Activated CD4-positive, alpha-beta T cell treated with anti-CD3 and anti-CD28 coated beads, Interleukin-2, amount 50 U/mL, for 16 hours (primary cell): ENCODE data around the gene NUDT14.

Source experiments
- DNase-seq: peaks from one replicate; pipeline ENCODE4 v3.0.0-alpha.2; 2020

Gene NUDT14

DNA sequence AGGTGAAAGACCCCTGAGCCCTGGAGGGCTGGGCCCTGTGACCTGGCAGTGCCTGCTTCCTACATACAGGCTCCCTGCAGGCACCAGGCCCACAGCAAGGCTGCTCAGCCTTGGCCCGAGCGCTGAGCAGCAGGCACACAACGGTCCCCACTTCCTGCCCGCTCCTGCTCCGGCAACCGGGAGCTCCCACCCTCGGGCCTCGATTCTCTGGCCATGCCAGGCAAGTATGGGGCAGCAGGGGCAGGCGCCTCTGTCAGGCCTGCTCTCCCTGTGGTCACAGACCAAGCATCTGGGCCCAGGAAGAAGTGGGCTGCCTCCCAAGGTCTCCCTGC, 30.6 kb upstream of the NUDT14 start:
- DNase-seq: no peak

DNA sequence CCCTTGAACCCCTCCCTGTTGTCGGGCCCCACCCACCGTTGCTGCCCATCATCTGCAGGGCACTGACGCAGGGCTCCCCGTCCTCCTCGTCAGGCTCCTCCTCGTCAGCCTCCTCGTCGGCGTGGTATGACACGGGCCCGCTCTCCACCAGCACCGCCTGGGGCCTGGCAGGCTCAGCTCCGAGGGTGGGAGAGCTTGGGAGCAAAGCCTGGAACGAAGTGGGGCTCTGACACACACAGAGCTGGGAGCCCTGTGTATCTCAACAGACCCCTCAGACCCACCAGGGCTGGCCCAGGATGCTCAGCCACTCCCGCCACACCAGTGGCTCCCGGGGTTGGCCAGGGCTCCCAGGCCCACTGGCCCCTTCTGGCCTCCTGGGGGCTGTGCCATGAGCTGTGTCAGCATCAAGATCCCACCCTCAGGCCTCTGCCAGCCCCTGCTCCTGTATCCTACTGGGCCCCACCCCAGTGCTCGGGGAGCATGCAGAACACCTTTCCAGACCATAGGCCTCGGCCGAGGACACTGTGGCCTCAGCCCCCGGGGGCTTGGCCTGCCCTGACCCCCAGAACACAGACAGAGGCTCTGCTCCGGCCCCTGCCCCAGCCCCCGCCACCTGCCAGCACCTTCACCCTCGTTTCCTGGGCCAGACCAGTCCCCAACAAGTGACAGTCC, 30.1 kb upstream of the NUDT14 start:
- no peak for DNase-seq

DNA sequence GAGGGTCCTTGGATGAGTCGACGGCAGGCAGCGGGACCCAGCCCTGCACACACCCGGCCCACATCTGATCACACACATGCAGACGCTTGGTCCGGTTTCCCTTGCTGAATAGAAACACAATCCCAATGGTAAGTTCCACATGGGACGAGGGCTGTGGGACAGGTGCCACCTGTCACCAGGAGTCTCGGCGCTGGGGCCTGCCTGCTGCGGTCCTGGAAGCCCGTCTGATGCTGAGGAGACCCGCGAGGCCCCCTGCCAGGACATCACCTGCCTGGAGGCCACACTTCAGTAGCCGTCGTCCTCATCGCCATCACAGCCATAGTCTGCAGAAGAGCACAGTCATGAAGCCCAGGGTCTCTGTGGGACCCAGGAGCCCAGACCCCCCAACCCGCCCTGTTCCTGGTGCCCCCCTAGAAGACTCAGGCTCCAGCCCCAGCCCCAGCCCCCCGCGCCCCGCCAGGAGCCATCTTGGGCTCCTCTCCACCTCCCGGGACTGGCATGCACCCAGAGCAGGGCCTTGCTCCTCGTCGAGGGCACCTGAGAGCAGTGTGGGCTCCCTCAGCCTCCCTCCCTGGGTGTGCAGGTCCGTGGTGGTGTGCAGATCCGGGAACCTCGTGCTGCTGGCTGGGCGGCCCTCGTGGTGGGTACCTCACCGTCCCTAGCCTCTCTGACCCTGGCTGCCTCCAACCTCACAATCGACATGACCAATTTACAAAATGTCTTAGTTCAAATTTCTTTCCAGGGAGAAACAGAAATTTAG, 29.3 kb upstream of the NUDT14 start:
- no peak for DNase-seq

DNA sequence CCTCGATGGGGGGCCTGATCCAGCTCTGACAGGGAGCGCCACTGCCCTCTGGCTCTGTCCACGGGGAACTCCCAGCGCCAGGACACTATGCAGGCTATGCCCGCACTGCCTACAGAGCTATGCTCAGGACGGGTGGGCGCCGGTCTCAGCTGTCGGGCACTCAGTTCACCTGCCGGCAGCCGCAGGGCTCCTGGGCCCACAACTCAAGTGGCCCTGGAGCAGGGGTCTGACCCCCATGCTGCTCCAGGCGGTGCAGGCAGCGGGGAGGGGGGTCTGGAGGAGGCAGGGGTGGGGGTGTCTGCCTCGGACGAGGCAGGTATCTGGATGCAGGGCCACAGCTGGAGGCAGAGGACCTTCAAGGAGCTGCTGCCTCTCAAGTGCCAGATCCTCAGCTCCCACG, 28.5 kb upstream of the NUDT14 start:
- DNase-seq: no peak

DNA sequence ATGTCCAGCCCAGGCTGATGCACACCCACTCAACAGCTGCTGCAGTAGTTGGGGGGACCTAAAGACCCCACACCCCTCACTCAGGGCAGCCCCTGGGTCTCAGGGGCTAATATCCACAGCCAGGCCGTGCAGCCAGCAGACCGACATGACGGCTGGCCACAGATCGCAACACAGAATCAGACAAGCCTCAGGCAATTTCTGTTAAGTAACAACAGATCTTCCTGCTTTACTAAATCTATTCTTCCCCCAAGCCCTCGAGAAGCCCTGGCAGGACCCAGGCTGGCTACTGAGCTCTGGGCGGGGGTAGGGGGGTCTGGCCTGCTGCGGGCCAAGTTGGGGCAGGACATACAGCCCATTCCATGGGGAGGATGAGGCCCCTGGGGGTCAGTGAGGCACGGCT, 28.0 kb upstream of the NUDT14 start:
- no peak for DNase-seq

DNA sequence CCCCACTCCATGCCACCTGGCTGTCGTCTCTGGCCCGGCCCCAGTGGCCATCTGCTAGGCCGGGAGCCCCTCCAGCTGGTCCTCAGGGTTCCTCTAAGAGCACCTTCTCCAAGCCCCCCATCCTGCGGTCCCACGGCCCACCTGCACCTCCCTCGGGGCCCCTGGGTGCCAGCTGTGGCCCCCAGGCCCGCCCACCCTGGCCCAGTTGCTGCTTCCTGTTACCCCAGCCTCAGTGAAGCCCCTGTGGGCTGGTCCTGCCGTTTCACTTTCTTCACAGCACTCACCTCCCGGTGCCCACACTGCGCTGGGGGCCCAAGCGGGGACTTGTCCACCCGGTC, 27.6 kb upstream of the NUDT14 start:
- DNase-seq: no peak

DNA sequence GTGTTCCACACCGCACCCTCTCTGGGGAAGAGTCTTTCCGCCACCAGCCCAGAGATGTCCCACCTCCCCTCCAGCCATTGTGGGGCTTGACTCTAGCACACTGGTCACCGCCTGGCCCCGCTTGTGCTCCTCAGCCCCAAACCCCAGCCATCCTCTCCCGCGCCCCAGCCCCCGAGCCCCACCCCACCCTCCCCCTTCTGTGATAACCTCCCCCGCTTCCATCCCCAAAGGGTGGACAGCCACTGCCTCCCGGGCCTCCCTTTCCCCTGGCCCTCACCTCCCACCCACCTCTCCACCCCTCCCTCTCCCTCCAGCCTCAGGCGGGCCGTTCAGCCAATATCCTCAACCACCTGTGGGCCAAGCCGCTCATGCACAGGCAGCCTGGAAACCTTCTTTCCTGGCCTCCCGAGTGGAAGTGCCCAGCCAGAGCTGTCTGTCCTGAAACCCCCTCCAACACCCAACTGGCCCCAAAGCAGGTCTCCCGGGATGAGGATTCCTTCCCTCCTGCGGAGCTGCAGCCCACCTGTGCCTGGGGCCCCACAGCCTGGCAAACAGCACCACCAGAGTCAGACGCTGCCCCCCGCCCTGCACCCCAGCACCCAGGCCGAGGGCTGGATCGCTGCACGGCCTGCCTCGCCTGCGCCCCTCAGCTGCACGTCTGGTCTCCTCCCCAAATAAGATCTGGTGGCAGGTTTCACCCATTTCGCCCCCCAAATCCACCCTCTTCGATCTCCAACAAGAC, 27.1 kb upstream of the NUDT14 start:
- no peak for DNase-seq

DNA sequence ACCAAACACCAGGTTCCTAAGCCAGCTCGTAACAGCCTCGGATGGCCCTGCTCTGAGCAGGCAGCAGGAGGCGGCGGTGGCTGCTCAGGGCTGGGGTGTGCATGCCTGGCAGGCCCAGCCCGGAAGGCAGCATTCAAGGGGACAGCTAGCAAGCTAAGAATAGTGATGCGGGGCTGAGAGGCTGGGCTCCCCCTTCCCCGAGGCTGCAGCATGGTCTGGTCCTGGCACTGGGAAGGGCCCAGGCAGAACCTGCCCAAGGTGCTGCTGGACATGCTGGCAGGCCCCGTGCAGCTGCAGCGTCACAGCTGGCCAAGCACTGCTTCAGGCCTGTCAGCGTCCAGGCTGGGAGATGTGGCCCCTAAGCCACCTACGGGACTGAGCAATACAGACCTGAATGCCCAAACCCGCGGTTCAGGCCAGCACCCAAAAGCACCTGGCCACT, 26.4 kb upstream of the NUDT14 start:
- no peak for DNase-seq

DNA sequence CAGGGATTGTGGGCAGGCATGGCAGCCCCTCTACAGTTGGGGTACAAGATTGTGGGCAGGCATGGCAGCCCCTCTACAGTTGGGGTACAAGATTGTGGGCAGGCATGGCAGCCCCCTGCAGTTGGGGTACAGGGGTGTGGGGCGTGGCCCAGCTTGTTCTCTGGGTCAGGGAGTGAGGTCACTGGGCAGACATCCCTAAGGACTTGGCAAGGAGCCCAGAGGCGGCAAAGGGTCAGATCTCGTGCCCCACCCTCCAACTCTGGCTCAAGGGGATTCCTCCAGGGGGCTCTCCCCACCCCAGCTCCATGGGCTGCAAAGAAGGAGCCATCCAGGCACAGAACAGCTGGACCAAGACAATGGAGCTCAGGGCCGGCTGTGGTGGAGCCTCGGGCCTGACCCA, 25.8 kb upstream of the NUDT14 start:
- DNase-seq: no peak

DNA sequence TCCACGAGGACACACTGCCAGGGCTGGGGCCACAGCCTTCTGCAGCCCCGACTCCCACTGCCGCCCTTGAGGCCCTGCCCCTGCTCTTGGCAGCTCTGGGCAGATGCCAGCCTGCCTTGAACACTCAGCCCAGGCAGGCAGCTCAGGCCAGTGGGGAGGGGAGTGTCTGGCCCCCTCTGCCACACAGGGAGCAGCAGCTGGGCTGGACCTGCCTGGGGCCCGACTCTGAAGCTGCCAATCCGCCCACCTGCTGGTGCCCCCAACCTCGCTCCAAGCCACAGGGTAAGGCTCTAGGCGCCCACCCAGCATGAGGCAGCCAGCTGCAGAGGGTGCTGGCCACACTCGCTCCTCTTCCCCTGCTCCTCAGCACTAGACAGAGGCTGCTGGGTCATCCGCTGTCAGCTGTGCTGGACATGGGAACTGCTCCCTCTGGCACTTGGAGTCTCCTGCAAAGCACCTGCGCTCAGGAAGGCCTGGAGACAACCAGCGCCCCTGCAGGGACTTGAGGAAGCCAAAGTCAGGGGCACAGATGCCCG, 24.6 kb upstream of the NUDT14 start:
- DNase-seq: no peak

DNA sequence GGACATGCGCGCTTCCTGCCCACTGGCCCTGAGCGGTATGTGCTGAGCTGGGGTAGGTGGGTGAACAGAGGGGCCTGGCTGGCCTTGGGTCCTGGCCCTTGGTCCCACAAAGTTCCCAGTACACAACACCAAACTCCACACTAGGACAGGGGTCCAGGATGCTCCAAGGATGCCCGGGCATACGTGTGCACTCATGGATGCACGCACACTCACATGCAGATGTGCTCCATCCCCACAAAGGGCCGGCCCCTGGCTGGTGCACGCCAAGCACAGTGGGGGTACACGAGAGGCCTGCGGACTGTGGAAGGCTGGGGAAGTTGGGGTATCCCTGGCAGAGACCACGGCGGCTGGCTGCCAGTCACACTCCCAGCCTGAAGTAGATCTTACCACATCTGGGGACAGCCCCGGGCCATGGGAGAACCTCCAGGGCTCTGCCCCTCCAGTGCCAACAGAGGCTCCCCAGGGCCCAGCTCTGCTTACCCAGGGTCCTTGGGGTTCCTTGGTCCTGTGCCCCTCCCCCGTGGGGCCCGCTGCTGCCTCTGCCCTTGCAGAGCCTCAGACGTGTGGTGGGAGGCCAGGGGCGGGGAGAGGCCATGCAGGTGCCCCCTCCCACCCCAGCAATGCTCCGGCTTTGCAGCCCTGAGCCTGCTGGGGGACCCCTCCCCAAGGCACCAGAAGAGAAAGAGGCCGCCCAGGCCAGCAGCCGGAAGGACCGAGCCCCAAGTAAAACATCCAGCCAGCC, 24.0 kb upstream of the NUDT14 start:
- DNase-seq: no peak

DNA sequence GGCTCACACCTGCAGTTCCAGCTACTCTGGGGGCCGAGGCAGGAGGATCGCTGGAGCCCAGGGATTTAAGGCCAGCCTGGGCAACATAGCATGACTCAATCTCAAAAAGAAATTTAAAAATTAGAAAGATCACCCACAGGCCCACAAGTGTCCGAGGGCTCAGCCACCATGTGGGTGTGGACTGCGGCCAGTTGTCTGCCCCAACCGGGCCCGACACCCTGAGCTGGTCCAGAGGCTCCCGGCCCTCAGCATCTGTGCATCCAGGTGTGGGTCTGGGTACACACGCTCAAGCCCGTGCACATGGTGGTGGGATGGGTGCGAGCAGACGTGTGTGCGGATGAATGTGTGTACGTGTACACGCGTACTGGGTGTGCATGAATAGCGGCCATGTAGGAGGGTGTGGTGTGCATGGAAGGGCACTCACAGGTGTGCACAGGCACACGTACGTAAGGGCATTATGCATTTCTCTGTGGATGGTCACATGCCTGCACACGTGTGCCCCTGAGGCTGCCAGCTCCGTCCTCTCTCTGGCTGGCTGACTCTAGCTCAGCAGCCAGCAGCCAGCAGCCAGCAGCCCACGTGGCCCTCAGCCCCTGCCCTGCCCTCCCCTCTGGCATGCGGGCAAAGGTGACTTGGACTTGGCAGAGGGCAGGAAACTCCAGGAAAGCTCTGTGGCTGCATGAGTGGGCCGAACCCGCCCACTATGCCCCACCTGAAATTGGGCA, 23.3 kb upstream of the NUDT14 start:
- DNase-seq: no peak

DNA sequence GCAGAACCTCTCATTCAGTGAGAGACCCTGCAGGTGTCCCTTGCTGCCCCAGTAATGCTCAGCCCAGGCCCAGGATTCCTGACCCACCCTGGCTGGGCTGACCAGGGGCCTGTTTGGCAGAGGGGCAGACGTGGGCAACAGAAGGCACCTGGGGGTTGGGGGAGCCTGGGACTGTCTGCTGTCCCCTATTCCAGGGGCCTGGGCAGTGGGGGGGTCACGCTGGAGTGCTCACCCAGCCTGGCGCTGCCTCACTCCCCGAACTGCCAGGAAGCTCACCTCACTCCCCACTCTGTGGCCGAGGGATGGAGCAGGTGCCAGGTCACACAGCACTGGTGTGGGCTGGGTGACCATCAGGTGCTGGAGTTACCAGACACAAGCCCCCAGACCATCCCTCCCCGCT, 22.6 kb upstream of the NUDT14 start:
- no peak for DNase-seq

DNA sequence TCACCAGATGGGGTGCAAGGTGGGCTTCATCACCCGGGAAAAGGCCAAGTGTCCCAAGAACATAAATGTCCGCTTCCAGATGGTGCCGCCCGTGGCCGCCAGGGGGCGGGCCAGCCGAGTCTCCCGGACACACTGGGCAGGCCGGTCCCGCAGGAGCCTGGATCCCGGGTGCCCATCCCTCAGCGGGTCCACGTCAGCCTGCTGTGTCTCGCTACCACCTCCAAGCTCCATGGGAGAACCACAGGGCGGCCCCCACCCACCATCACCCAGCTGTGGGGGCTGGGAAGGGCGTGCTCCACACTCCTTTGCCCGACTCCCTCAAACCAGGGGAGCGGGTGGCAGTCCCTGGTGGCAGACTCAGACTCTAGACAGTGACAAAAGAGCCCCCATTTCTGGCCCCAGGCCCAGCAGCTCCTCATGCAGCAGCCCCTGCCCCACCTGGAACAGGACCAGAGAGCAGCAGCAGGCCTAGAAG, 22.0 kb upstream of the NUDT14 start:
- DNase-seq: peak; percentile 60

DNA sequence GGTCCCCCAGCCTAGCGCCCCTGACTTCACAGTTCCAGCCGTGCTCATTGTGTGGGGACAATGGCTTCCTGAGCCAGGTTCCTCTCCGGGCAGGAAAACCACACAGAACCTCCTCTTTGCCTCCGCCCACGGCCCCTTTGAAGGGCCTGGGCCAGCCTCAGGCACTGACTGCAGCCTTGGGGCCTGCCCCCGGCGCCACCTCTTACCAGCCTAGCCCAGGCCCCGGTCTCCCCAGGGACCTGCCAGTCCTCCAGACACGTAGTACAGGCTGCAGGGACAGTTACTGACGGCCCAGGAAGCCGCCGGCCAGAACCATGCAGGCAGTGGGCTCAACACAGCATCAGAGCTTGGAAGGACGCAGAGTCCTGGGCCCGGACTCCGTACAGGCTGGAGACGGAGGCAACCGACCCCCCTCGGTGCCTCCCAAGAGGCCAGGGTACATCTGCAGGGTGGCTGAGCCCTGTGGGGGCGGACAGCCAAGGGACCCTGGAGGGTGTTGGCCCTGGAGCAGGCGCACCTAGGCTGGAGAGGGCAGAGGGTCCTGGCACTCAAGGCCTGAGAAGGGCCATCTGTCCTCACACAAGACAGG, 20.9 kb upstream of the NUDT14 start:
- peak; percentile 44 for DNase-seq

DNA sequence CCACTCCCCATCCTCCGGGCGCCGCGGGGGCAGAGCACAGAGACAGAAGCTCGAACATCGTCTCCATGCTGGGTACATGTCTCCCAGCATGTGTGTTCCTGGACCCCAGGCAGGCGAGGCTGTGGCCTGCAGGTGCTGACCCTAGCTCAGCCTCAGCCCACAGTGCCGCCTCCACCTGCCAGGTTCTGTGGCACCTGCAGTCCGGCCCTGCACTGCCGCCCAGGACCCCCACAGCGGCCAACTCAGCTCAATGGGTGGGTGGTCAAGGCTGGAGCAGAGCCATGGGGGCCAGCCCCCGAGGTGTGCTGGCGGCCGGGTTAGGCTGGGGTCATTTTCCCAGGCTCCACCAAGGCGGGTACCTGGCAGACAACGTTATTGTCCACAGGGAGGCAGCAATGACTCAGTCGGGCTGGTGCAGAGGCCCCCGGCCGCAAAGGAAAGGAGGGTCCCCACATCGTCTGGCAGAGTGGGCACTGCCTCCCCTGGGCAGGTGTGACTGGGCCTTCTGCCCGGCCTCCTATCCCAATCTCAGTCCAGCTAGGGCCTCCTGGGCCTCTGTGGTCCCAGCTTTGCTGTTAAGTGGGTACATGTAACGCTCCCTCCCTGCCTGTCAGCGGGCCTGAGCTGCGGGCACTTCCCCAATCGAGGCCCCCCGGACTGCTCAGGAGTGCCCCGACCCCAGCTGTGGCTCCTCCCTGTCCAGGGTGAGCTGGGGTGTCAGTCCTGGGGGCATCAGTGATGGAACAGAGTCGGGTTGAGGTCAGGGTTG, 20.2 kb upstream of the NUDT14 start:
- DNase-seq: no peak

DNA sequence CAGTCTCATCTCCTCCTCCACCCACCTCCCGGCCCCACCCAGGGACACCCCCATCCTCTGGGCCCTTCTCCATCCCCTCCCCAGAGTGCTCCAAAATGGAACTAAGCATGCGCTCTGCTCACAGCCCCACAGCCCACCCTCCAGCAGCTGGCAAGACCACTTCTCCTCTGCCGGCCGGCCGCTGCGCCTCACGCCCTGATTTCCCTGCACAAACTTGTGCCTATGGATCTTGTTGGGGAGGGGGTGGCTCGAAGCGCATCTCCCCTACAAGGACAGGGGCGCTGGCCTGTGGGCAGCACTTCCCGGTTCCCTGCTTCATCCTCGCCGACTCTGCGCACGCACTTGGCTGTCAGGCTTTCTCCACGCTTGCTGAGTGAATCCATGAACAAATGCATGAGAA, 19.5 kb upstream of the NUDT14 start:
- no peak for DNase-seq

DNA sequence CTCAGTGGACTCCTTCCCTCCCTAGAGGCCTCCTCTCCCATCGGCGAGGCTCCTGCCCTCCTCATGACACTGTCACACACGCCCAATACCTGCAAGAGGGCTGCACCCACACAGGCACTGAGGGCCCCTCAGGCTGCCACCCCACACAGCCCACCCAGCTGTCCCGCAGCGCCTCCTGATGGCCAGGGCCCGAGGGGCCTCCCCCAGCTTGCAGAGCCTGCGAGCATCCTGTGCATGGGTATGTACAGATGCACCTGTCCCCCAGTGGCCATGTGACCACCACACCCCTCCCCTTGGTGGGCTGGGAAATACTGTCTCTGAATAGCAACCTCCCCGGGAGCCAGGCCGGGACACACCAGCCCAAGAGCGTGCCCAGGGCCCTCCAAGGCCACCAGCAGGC, 19.0 kb upstream of the NUDT14 start:
- no peak for DNase-seq

DNA sequence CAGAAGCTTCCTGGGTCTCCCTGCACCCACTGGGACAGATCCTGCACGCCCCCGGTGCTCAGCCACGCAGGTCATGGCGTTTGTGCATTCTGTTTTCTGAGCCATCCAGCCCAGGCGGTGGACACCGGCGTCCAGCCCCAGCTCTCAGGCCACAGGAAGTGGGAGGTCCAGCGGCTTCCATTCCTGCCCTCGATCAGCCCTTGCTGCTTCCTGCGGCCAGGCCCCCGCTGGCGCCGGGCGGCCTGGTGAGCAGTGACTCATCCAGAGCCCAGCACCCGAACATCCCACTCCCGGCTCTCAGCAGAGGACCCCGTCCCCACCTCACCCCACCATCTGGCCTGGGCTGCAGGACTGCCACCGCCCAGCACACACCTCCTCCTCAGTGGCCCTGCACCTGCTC, 18.0 kb upstream of the NUDT14 start:
- no peak for DNase-seq

DNA sequence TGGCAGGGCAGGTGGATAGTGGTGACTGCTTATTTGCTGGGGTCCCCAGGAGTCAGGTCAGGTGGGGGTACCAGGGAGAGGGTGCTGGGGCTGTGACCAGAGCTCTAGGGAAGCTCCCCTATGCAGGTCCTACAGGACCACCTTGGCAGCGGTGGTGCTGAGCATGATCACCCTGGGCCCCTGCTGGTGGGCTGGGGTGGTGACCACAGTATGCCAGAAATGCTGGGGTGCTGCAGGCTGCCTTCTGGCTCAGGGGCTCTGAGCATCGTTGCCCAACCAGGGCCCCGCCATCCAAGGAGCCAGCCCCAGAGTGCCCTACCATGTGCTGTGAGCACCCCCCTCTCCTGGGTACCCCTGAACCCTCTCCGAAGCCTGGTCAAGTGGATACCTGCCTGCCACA, 17.5 kb upstream of the NUDT14 start:
- DNase-seq: no peak

DNA sequence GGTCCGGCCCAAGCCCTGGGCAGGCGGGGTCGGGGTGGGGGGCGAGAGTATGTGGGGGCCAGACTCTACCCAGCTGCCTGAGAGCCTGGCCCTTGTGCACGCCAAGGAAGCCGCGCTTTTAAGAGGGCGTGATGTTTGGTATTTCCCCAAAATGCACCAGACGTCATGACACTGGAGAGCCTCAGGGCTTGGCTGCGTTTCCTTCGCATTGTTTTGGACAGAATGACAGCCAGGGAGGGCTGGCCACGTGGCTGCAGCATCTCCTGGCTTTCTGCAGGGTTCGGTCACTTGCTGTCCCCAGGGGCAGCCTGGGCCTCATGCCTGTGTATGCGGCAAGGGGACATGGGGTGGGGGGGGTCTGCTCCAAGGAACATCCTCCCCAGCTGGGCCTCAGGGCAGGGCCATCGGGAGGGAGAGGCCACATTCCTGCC, 16.1 kb upstream of the NUDT14 start:
- DNase-seq: no peak
